SK-N-SH treated with all-trans-retinoic acid at 6 μM for 48 hours (cell line): ENCODE data around the gene MCTP2.

Experiments used
- ATAC-seq: fragments of 200-7000 bp; cut with Tn5 transposase; 3 replicates; pipeline ENCODE4 v1.9.1; 2020; ENCODE audit warnings: mild to moderate bottlenecking, moderate library complexity
- ARNTL ChIP-seq: fragments of 450-650 bp; formaldehyde crosslinking; IDR thresholded peaks from 2 replicates; pipeline ENCODE4 v1.5.0; 2020; ENCODE audit warnings: low read depth, mild to moderate bottlenecking, moderate library complexity, borderline replicate concordance
- CREB5 ChIP-seq: fragments of 250-450 bp; sonication (Bioruptor Pico); IDR thresholded peaks from 2 replicates; pipeline ENCODE4 v1.5.1; 2020; ENCODE audit warnings: low read depth, mild to moderate bottlenecking, moderate library complexity
- CSDC2 ChIP-seq: fragments of 250-450 bp; sonication (Bioruptor Pico); IDR thresholded peaks from 2 replicates; pipeline ENCODE4 v1.5.0; 2020; ENCODE audit warnings: mild to moderate bottlenecking, moderate library complexity
- CSRNP3 ChIP-seq: fragments of 250-450 bp; sonication (Bioruptor Pico); IDR thresholded peaks from 2 replicates; pipeline ENCODE4 v1.5.1; 2021; ENCODE audit warnings: mild to moderate bottlenecking, moderate library complexity
- ESRRG ChIP-seq: fragments of 250-450 bp; sonication (Bioruptor Pico); IDR thresholded peaks from 2 replicates; pipeline ENCODE4 v1.6.1; 2021; ENCODE audit warnings: mild to moderate bottlenecking
- GLIS3 ChIP-seq: fragments of 250-450 bp; sonication (Bioruptor Pico); IDR thresholded peaks from 2 replicates; pipeline ENCODE4 v1.5.0; 2020; ENCODE audit warnings: mild to moderate bottlenecking, moderate library complexity
- ISL1 ChIP-seq: fragments of 250-450 bp; sonication (Bioruptor Pico); IDR thresholded peaks from 2 replicates; pipeline ENCODE4 v2.1.2; 2022; ENCODE audit warnings: mild to moderate bottlenecking, moderate library complexity
- OSR1 ChIP-seq: fragments of 250-450 bp; sonication (Bioruptor Pico); IDR thresholded peaks from 2 replicates; pipeline ENCODE4 v1.8.0; 2022; ENCODE audit warnings: moderate library complexity, mild to moderate bottlenecking, inconsistent platforms
- POU6F1 ChIP-seq: fragments of 250-450 bp; sonication (Bioruptor Pico); IDR thresholded peaks from 2 replicates; pipeline ENCODE4 v1.8.0; 2021; ENCODE audit warnings: low read depth, mild to moderate bottlenecking, moderate library complexity, borderline replicate concordance
- PPARA ChIP-seq: fragments of 250-450 bp; sonication (Bioruptor Pico); IDR thresholded peaks from 2 replicates; pipeline ENCODE4 v1.5.0; 2020; ENCODE audit warnings: mild to moderate bottlenecking, borderline replicate concordance
- RARB ChIP-seq: fragments of 250-450 bp; sonication (Bioruptor Pico); IDR thresholded peaks from 2 replicates; pipeline ENCODE4 v1.8.0; 2021; ENCODE audit warnings: mild to moderate bottlenecking, moderate library complexity
- SNAI2 ChIP-seq: fragments of 250-450 bp; sonication (Bioruptor Pico); IDR thresholded peaks from 2 replicates; pipeline ENCODE4 v1.5.0; 2020; ENCODE audit warnings: mild to moderate bottlenecking, moderate library complexity
- TCF4 ChIP-seq: fragments of 250-450 bp; sonication (Bioruptor Pico); IDR thresholded peaks from 2 replicates; pipeline ENCODE4 v1.8.0; 2021; ENCODE audit warnings: mild to moderate bottlenecking, moderate library complexity, borderline replicate concordance
- TOX ChIP-seq: fragments of 250-450 bp; sonication (Bioruptor Pico); IDR thresholded peaks from 2 replicates; pipeline ENCODE4 v1.8.0; 2021; ENCODE audit warnings: mild to moderate bottlenecking, moderate library complexity, borderline replicate concordance
- TSHZ2 ChIP-seq: fragments of 250-450 bp; sonication (Bioruptor Pico); IDR thresholded peaks from 2 replicates; pipeline ENCODE4 v1.5.0; 2020; ENCODE audit warnings: mild to moderate bottlenecking, moderate library complexity
- ZC3H10 ChIP-seq: fragments of 250-450 bp; sonication (Bioruptor Pico); IDR thresholded peaks from 2 replicates; pipeline ENCODE4 v1.5.1; 2021; ENCODE audit warnings: mild to moderate bottlenecking, moderate library complexity
- ZFP3 ChIP-seq: fragments of 250-450 bp; sonication (Bioruptor Pico); IDR thresholded peaks from 2 replicates; pipeline ENCODE4 v1.5.0; 2020; ENCODE audit warnings: mild to moderate bottlenecking, moderate library complexity
- ZFP30 ChIP-seq: fragments of 450-650 bp; formaldehyde crosslinking; IDR thresholded peaks from 2 replicates; pipeline ENCODE4 v1.5.0; 2022; ENCODE audit warnings: mild to moderate bottlenecking, moderate library complexity
- ZNF70 ChIP-seq: fragments of 450-650 bp; formaldehyde crosslinking; IDR thresholded peaks from 2 replicates; pipeline ENCODE4 v1.5.0; 2020; ENCODE audit warnings: mild to moderate bottlenecking, moderate library complexity
- ZNF8 ChIP-seq: fragments of 450-650 bp; formaldehyde crosslinking; IDR thresholded peaks from 2 replicates; pipeline ENCODE4 v1.5.0; 2020; ENCODE audit warnings: mild to moderate bottlenecking, moderate library complexity
- TF ChIP-seq, protein P1 (sequence below): fragments of 250-450 bp; sonication (Bioruptor Pico); IDR thresholded peaks from 2 replicates; pipeline ENCODE4 v1.8.0; 2020; ENCODE audit warnings: mild to moderate bottlenecking, moderate library complexity, borderline replicate concordance

Gene MCTP2

GRCh38 chr15:94324835-94325767 is 93.7 kb downstream of the MCTP2 start:
- TF ChIP-seq, protein P1, sequence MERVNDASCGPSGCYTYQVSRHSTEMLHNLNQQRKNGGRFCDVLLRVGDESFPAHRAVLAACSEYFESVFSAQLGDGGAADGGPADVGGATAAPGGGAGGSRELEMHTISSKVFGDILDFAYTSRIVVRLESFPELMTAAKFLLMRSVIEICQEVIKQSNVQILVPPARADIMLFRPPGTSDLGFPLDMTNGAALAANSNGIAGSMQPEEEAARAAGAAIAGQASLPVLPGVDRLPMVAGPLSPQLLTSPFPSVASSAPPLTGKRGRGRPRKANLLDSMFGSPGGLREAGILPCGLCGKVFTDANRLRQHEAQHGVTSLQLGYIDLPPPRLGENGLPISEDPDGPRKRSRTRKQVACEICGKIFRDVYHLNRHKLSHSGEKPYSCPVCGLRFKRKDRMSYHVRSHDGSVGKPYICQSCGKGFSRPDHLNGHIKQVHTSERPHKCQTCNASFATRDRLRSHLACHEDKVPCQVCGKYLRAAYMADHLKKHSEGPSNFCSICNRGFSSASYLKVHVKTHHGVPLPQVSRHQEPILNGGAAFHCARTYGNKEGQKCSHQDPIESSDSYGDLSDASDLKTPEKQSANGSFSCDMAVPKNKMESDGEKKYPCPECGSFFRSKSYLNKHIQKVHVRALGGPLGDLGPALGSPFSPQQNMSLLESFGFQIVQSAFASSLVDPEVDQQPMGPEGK (CRISPR knock-in tag): no peak
- TF ChIP-seq RARB (CRISPR knock-in tag) (no peak), ISL1 (no peak), CREB5 (CRISPR knock-in tag) (no peak), OSR1 (CRISPR knock-in tag) (no peak), PPARA (CRISPR knock-in tag) (no peak), ZFP30 (CRISPR knock-in tag) (no peak), ESRRG (no peak), GLIS3 (CRISPR knock-in tag) (no peak), CSRNP3 (CRISPR knock-in tag) (no peak)
- ATAC-seq: no peak

DNA sequence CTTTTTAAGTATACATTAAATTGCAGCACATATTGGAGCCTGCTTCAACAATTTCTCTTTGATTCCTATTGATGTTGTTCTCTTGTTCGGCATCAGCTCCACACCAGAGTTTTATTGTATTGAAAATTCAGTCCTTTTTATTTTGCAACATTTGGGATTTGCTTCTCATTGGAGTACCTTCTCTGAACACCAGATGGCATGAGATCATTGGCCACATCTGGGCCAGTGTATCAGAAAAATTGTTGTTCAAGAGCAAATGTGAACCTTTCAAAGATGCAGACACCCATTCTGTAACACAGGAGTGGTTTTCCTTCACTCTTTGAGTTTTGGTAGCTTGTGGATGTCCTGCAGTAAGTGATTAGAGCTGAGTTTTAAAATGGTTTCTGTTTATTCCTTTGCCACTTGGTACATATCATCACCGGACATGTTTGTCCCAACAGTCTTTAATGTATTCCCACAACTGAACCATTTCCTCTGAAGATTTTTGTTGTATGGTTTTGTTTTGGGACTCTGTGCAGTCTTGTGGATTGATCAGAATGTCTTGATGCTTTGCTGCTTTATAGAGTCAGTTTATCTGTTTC is 96.1 kb downstream of the MCTP2 start:
- TF ChIP-seq ZC3H10 (CRISPR knock-in tag) (no peak), ESRRG (no peak), CSRNP3 (CRISPR knock-in tag) (no peak), CREB5 (CRISPR knock-in tag) (no peak), RARB (CRISPR knock-in tag) (no peak), SNAI2 (CRISPR knock-in tag) (no peak), PPARA (CRISPR knock-in tag) (no peak), ZFP3 (no peak), ZNF70 (CRISPR knock-in tag) (no peak), TSHZ2 (CRISPR knock-in tag) (no peak), ARNTL (CRISPR knock-in tag) (no peak), POU6F1 (CRISPR knock-in tag) (no peak), TOX (CRISPR knock-in tag) (no peak), ZNF8 (no peak), TCF4 (CRISPR knock-in tag) (no peak), ZFP30 (CRISPR knock-in tag) (no peak), OSR1 (CRISPR knock-in tag) (no peak), CSDC2 (CRISPR knock-in tag) (no peak)
- TF ChIP-seq, protein P1 (CRISPR knock-in tag): no peak
- no peak for ATAC-seq
